ENCODE data around the gene FTO.

- TF ChIP-seq, protein P1, sequence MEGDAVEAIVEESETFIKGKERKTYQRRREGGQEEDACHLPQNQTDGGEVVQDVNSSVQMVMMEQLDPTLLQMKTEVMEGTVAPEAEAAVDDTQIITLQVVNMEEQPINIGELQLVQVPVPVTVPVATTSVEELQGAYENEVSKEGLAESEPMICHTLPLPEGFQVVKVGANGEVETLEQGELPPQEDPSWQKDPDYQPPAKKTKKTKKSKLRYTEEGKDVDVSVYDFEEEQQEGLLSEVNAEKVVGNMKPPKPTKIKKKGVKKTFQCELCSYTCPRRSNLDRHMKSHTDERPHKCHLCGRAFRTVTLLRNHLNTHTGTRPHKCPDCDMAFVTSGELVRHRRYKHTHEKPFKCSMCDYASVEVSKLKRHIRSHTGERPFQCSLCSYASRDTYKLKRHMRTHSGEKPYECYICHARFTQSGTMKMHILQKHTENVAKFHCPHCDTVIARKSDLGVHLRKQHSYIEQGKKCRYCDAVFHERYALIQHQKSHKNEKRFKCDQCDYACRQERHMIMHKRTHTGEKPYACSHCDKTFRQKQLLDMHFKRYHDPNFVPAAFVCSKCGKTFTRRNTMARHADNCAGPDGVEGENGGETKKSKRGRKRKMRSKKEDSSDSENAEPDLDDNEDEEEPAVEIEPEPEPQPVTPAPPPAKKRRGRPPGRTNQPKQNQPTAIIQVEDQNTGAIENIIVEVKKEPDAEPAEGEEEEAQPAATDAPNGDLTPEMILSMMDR (IDR thresholded peaks at IDR 0.05; ENCODE audit: poor library complexity), result no peak
- no peak for TF ChIP-seq EZH2 (IDR thresholded peaks at IDR 0.05; ENCODE audit: borderline replicate concordance)
These were observed 132.2 kb downstream of the FTO start for GRCh38 chr16:53836142-53836541.

Data from hepatocyte (in vitro differentiated cells).